Measurements from ENCODE around the gene TMEM196.

TMEM196 gene

GRCh38 chr7:19772841-19773760 is at the start of gene TMEM196:
Gene TMEM196, minus strand, starts transcription at chr7:19773617. Its CDS starts 921 bp downstream, at chr7:19772696.
- DNase-seq (ENCODE audit: low spot score) = peak; percentile 46

GRCh38 chr7:19816128-19816527 is 42.7 kb upstream of the TMEM196 start:
- no peak for DNase-seq (ENCODE audit: low spot score)

GRCh38 chr7:19815546-19815945 is 42.1 kb upstream of the TMEM196 start:
- peak; percentile 35 for DNase-seq (ENCODE audit: low spot score)

- DNase-seq (ENCODE audit: low spot score) = no peak
Observed at GRCh38 chr7:19814776-19815175, 41.4 kb upstream of the TMEM196 start.

GRCh38 chr7:19811386-19811785 is 38.0 kb upstream of the TMEM196 start:
- DNase-seq (ENCODE audit: low spot score) = no peak

DNA sequence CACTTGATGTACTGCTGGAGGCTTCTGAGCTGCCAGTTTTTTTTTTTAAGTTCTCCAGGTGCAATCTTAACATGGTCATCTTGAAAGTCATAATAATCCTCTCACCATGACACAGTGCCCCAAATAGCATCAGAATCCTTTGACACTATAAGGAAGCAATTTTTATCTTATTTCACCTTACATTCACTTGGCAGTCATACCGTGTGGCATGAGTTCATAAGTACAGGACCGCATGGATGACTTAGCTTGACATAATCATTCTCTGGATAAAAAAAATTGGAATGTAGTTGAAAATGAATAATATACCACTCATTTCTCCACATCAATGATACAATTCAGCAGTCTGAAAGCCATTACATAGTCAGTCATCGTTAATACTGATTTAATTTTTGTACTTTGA is 25.6 kb upstream of the TMEM196 start:
- peak; percentile 61 for DNase-seq (ENCODE audit: low spot score)

- peak; percentile 31 for DNase-seq (ENCODE audit: low spot score)
Observed at GRCh38 chr7:19783541-19783940, 10.1 kb upstream of the TMEM196 start.

DNA sequence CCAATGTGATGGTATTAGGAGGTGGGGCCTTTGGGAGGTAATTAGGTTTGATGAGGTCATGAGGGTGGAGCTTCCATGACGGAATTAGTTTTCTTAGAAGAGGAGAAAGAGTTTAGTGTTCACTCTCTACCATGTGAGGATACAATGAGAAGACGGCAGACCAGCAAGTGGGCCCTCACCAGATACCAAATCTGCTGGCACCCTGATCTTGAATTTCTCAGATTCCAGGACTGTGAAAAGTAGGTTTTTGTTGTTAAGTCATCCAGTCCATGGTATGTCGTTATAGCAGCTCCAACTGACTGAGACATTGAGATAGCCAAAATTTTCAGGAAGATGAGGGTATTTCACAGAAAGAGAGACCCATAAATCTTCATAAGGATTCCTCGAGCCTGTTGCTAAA is 3.6 kb upstream of the TMEM196 start:
- DNase-seq (ENCODE audit: low spot score) = no peak

DNA sequence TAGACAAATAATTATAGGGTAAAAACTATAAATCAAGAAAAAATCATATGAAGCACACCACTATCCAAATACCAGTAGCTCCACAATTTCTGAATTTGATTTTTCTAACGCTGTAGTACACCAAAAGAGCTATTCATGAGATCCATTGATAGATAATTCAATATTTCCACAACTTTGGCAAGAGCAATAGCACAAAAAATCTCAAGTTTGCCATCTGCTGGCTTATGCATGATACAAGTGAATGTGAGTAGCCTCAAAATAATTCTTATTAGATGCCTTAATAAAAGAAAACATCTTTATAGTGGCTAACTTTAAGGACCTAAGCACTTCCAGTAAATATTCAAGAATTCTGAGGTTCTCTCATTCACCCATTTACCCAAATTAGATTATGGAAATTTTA is 2.2 kb upstream of the TMEM196 start:
- DNase-seq (ENCODE audit: low spot score) = no peak

- no peak for DNase-seq (ENCODE audit: low spot score)
Observed at GRCh38 chr7:19772306-19772705, 1.1 kb downstream of the TMEM196 start.

- no peak for DNase-seq (ENCODE audit: low spot score)
Observed at GRCh38 chr7:19762631-19763030, 10.8 kb downstream of the TMEM196 start.

GRCh38 chr7:19754521-19755116 is 18.8 kb downstream of the TMEM196 start:
- DNase-seq (ENCODE audit: low spot score) = peak; percentile 76

DNA sequence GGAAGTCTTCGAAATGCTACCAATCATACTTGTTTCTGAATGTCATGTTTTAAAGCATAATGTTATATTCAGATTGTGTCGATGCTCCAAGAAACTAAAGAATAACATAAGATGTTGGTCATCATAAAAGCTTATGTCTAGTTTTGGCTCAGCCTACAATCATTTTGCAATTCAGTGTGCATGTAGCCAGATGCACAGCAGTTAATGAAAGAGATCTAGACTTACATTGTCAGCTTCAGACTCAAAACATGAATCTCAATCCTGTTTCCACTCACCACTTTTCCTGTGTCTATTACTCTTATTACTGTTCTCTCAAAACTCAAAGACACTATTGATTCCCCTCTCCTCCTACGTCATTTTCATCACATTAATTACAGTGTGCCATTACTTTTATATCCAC is 21.4 kb downstream of the TMEM196 start:
- no peak for DNase-seq (ENCODE audit: low spot score)

DNA sequence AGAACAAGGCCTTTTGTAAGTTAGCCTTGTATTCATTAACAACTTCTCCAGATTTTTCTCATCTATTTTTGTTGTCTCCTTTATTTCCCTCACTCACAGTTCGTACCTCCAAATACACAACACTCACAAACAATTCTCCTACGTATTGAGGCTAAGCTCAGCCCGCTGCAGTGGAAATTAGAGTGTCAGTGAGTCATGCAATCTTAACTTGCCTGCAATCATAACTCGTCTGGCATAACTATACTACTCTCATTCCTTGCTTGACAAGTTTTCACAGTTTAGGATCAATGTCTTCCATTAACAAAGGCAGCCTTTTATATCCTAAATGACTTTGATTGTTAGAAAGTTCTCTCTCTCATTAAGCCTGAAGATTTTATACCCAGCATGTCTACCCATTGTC is 23.8 kb downstream of the TMEM196 start:
- peak; percentile 48 for DNase-seq (ENCODE audit: low spot score)

GRCh38 chr7:19747740-19748339 is 25.6 kb downstream of the TMEM196 start:
- DNase-seq (ENCODE audit: low spot score) = peak; percentile 65

DNA sequence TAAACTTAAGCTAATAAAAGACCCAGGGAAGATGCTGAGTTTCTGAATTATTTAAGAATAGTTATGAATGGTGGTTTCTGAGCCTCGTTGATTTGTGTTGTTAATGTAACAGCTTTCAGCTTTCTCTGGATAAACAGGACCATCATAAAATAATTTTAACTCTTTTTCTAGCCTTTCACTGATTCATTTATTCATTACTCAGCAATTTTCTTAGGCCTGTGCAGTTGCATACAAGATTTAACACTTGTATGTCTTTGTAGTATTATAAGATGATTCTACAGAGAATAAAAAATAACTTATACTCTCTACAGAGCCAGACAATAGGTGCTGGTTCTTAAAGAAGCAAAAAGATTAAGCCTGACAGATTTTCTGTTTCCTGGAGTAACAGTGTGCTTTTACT is 29.3 kb downstream of the TMEM196 start:
- DNase-seq (ENCODE audit: low spot score) = no peak

DNA sequence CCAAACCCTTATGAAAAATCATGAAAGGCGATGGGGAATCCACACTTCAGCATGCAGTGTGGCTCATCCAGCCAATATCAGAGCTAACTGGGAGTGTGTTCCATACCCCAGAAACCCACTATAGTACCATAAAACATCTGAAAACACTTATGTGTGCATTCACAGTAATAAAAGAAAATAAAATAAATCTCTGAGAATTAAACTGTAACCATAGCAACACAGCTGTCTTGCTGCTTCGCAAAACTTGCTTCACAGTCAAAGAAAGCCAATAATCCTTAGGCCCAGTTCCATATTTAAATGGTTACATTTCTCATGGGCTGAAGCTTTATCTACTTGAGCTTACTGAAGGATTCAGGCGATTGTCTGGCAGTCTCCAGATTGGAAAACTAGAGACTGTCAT is 44.7 kb downstream of the TMEM196 start:
- no peak for DNase-seq (ENCODE audit: low spot score)

DNA sequence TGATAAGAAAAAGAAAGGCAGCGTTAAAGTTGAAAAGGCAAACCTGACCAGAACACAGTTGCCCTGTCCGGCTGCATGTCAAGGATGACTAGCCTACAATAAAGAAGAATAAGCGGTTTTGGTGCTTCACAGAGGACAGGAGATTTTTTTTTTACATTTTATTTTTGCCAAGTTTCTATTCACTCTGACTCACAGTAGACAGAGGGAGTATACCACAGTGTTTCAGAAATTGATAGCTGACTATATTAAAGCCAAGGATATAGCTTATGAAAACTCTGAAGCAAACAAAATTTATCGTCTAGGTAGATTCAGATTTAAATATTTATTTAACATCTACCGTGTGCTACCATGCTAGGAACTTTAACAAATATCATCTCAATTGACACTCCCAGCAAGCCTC is 47.6 kb downstream of the TMEM196 start:
- no peak for DNase-seq (ENCODE audit: low spot score)

GRCh38 chr7:19715499-19715898 is 57.9 kb downstream of the TMEM196 start:
- peak; percentile 16 for DNase-seq (ENCODE audit: low spot score)

GRCh38 chr7:19713676-19714075 is 59.7 kb downstream of the TMEM196 start:
- DNase-seq (ENCODE audit: low spot score) = peak; percentile 61

- DNase-seq (ENCODE audit: low spot score) = no peak
Observed at GRCh38 chr7:19709249-19709578, 64.2 kb downstream of the TMEM196 start.

DNA sequence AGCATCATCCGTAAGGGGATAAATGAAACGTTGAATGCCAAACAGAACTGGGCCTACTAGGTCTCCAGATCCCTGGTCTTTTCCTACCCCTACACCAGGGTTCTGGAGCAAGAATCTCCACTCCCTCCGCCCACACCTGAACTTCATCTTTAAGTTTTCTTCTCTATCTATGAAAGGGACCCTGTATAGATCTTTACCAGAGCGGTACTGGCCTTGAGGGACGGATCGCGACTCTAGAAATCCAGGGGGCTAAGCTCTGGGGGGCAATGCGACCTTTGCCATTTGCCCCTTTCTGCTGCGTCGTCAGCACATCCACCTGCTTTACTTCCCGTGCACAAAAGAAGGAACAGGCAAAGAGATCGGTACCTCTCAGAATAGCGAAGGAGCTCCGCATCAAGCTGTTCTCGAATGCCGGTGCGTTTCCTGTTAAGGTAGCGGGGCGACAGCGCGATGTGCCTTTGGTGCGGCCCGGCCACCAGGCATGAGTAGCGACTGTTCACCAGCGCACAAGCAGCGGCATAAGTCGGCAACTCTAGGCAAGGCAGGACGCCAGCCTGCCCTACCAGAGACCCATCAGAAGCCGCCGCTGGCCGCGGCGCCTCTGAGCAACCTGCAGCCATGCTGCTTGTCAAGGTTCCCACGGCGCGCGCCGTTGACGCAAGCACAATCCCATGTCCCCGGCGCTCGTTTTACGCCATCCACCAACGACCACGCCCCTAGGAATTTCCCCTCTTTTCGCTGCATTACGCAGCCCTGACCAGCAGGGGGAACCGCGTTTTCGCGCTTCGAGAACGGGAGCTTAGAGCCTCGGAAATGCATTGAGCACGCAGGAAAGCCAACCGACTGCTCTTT is 64.8 kb downstream of the TMEM196 start, which contains the start of gene POLR1F:
POLR1F (minus strand) TSS at position 641 of the 852 bp plus-strand sequence; CDS start at position 620, 21 bp downstream.
- DNase-seq (ENCODE audit: low spot score) = peak; percentile 95

All from kidney tubule cell (primary cell).